ENCODE results near the gene CHN2.

GRCh38 chr7:29469281-29469680, 274.7 kb downstream of the CHN2 start:
- no peak for TF ChIP-seq POLR2AphosphoS5 (IDR thresholded peaks at IDR 0.05; ENCODE audit: low read depth, low read length)
- no peak for TF ChIP-seq POLR2A (IDR thresholded peaks at IDR 0.05; ENCODE audit: low read depth, low read length)

Measured in GM12892 (cell line).